ENCODE measurements around the gene DHX16. TPM values are rescaled to one million over a fixed set of nuclear protein-coding genes. Genes with fewer than 3 reads are reported as not detected.

Gene DHX16
- total and polyA plus RNA-seq, 9 of the 15 experiments (the other 6 are each of a cell fraction or from before 2014, with no cell fraction given) = 14.6 to 66.1 (median 47.5) TPM

GRCh38 chr6:30672445-30673253 lies at the start of gene DHX16 (continued):
- TF ChIP-seq KLF16 (IDR thresholded peaks at IDR 0.05) (peak; percentile 88), ETV5 (CRISPR knock-in tag; IDR thresholded peaks at IDR 0.05; ENCODE audit: low read depth) (no peak; the same call in 1 of the 2 replicates), ZNF644 (tag; IDR thresholded peaks at IDR 0.05; ENCODE audit: low read depth) (0 out of 2 replicates have a peak, but pooled peaks have one; percentile 59), SMARCC2 (IDR thresholded peaks at IDR 0.05; ENCODE audit: low read depth) (no peak), NUFIP1 (IDR thresholded peaks at IDR 0.05; ENCODE audit: partially characterized antibody) (no peak), MBD2 (IDR thresholded peaks at IDR 0.05; ENCODE audit: borderline replicate concordance, low read depth) (no peak), NFIC (IDR thresholded peaks at IDR 0.05) (0 out of 2 replicates have a peak, but pooled peaks have one; percentile 8), ZNF12 (CRISPR knock-in tag; IDR thresholded peaks at IDR 0.05) (no peak), HOXB6 (CRISPR knock-in tag; IDR thresholded peaks at IDR 0.05; ENCODE audit: borderline replicate concordance) (no peak), CUX1 (CRISPR knock-in tag; IDR thresholded peaks at IDR 0.05) (no peak), SMAD4 (CRISPR knock-in tag; conservative IDR thresholded peaks at IDR 0.05) (peak; percentile 39), ZNF3 (CRISPR knock-in tag; IDR thresholded peaks at IDR 0.05) (peak; percentile 99), FOSL1 (tag; conservative IDR thresholded peaks at IDR 0.05) (no peak), ELF4 (CRISPR knock-in tag; IDR thresholded peaks at IDR 0.05) (peak; percentile 58; the same call in 1 of the 2 replicates)
- TF ChIP-seq, protein P1, sequence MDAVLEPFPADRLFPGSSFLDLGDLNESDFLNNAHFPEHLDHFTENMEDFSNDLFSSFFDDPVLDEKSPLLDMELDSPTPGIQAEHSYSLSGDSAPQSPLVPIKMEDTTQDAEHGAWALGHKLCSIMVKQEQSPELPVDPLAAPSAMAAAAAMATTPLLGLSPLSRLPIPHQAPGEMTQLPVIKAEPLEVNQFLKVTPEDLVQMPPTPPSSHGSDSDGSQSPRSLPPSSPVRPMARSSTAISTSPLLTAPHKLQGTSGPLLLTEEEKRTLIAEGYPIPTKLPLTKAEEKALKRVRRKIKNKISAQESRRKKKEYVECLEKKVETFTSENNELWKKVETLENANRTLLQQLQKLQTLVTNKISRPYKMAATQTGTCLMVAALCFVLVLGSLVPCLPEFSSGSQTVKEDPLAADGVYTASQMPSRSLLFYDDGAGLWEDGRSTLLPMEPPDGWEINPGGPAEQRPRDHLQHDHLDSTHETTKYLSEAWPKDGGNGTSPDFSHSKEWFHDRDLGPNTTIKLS (IDR thresholded peaks at IDR 0.05; ENCODE audit: borderline replicate concordance, low read depth) = peak; percentile 50; the same call in 1 of the 2 replicates
- TF ChIP-seq, protein P2, sequence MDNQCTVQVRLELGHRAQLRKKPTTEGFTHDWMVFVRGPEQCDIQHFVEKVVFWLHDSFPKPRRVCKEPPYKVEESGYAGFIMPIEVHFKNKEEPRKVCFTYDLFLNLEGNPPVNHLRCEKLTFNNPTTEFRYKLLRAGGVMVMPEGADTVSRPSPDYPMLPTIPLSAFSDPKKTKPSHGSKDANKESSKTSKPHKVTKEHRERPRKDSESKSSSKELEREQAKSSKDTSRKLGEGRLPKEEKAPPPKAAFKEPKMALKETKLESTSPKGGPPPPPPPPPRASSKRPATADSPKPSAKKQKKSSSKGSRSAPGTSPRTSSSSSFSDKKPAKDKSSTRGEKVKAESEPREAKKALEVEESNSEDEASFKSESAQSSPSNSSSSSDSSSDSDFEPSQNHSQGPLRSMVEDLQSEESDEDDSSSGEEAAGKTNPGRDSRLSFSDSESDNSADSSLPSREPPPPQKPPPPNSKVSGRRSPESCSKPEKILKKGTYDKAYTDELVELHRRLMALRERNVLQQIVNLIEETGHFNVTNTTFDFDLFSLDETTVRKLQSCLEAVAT (IDR thresholded peaks at IDR 0.05) = no peak

Data from K562 (cell line).